ENCODE results near the gene IPO11. TPM values are rescaled to one million over a fixed set of nuclear protein-coding genes. Genes with fewer than 3 reads are reported as not detected.

IPO11 gene
- total and polyA plus RNA-seq, 2 of the 13 experiments (the other 11 are each of a cell fraction or from before 2014, with no cell fraction given): 13.9 to 24.4 TPM

DNA sequence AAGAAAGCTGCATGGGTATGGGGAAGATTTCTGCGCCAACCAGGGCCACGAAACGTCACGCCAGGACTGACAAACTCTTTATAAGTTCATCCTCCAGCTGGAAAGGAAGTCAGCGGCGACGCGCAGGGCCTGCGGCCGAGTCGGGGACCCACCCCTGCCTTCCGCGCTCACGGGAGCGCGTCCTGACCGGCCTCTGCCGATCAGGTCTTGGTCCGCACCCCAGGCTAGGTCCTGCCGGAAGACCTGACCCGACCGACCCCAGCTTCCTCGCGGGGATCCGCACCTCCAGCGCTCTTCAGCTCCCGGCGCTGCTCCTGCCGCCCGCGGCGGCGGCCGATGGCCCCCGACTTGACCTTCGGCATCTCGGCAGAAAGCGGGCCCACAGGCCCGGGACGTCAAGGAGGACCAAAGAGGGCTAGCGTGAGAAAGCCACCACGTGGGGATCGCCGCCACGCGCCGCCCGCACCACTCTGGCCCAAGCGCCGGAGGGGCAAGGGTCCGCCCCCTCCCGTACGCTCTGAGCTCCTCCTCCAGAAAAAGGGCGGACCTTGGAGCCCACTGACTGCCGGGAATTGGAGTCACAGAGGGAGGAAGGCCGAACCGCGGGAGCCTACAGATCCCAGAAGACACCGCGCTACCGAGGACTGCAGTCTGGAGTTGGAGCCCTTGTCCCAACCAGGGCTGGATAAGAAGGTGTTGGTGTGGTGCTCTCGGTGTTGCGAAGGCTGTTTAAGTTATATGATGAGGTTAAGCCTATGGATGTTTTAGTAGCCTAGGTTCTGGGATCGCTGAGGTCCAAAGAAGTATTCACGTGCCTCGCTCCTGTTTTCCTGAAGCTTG, 8.9 kb upstream of the IPO11 start, which contains the start of gene DIMT1 (continued):
- TF ChIP-seq NFIB (CRISPR knock-in tag; IDR thresholded peaks at IDR 0.05; ENCODE audit: borderline replicate concordance) (no peak), PLRG1 (conservative IDR thresholded peaks at IDR 0.05) (no peak), BCL6 (CRISPR knock-in tag; IDR thresholded peaks at IDR 0.05) (no peak; the same call in 1 of the 2 replicates), ZKSCAN1 (IDR thresholded peaks at IDR 0.05; ENCODE audit: low read length) (no peak), PHF21A (CRISPR knock-in tag; IDR thresholded peaks at IDR 0.05) (peak; percentile 71), ZNF652 (CRISPR knock-in tag; IDR thresholded peaks at IDR 0.05; ENCODE audit: borderline replicate concordance, low read depth) (peak; percentile 39), MLLT10 (CRISPR knock-in tag; IDR thresholded peaks at IDR 0.05) (no peak), GATAD2A (CRISPR knock-in tag; IDR thresholded peaks at IDR 0.05) (peak; percentile 75; the same call in 1 of the 2 replicates), NR1H2 (CRISPR knock-in tag; IDR thresholded peaks at IDR 0.05; ENCODE audit: borderline replicate concordance, low read depth) (peak; percentile 59; the same call in 1 of the 2 replicates), ZNF841 (CRISPR knock-in tag; IDR thresholded peaks at IDR 0.05; ENCODE audit: borderline replicate concordance) (no peak; the same call in 1 of the 2 replicates), TP53 (CRISPR knock-in tag; conservative IDR thresholded peaks at IDR 0.05) (no peak), HOXA9 (CRISPR knock-in tag; IDR thresholded peaks at IDR 0.05; ENCODE audit: borderline replicate concordance) (peak; percentile 85; the same call in 1 of the 2 replicates), KLF16 (CRISPR knock-in tag; IDR thresholded peaks at IDR 0.05) (peak in 1 of 2 experiments; percentile 98; a peak in 2 of 4 replicates), ZNF460 (CRISPR knock-in tag; IDR thresholded peaks at IDR 0.05; ENCODE audit: borderline replicate concordance) (no peak; the same call in 1 of the 2 replicates), ZNF589 (CRISPR knock-in tag; conservative IDR thresholded peaks at IDR 0.05) (0 out of 2 replicates have a peak, but pooled peaks have one; percentile 49), AGO1 (IDR thresholded peaks at IDR 0.05; ENCODE audit: low read depth, low read length, poor library complexity, severe bottlenecking) (no peak), ZNF879 (CRISPR knock-in tag; IDR thresholded peaks at IDR 0.05) (0 out of 2 replicates have a peak, but pooled peaks have one; percentile 9), CEBPB (IDR thresholded peaks at IDR 0.05; ENCODE audit: borderline replicate concordance, low read depth, low read length) (no peak)
- TF ChIP-seq, protein P1, sequence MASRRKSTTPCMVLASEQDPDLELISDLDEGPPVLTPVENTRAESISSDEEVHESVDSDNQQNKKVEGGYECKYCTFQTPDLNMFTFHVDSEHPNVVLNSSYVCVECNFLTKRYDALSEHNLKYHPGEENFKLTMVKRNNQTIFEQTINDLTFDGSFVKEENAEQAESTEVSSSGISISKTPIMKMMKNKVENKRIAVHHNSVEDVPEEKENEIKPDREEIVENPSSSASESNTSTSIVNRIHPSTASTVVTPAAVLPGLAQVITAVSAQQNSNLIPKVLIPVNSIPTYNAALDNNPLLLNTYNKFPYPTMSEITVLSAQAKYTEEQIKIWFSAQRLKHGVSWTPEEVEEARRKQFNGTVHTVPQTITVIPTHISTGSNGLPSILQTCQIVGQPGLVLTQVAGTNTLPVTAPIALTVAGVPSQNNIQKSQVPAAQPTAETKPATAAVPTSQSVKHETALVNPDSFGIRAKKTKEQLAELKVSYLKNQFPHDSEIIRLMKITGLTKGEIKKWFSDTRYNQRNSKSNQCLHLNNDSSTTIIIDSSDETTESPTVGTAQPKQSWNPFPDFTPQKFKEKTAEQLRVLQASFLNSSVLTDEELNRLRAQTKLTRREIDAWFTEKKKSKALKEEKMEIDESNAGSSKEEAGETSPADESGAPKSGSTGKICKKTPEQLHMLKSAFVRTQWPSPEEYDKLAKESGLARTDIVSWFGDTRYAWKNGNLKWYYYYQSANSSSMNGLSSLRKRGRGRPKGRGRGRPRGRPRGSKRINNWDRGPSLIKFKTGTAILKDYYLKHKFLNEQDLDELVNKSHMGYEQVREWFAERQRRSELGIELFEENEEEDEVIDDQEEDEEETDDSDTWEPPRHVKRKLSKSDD (CRISPR knock-in tag; IDR thresholded peaks at IDR 0.05; ENCODE audit: low read depth): peak; percentile 67; the same call in 1 of the 2 replicates
- TF ChIP-seq, protein P2, sequence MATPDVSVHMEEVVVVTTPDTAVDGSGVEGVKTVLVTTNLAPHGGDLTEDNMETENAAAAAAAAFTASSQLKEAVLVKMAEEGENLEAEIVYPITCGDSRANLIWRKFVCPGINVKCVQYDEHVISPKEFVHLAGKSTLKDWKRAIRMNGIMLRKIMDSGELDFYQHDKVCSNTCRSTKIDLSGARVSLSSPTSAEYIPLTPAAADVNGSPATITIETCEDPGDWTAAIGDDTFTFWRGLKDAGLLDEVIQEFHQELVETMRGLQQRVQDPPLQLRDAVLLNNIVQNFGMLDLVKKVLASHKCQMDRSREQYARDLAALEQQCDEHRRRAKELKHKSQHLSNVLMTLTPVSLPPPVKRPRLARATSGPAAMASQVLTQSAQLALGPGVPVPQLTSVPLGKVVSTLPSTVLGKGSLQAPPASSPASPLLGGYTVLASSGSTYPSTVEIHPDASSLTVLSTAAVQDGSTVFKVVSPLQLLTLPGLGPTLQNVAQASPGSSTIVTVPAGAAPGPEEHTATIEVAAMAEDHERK (CRISPR knock-in tag; IDR thresholded peaks at IDR 0.05; ENCODE audit: low read depth): peak; percentile 65; the same call in 1 of the 2 replicates
- TF ChIP-seq, protein P3, sequence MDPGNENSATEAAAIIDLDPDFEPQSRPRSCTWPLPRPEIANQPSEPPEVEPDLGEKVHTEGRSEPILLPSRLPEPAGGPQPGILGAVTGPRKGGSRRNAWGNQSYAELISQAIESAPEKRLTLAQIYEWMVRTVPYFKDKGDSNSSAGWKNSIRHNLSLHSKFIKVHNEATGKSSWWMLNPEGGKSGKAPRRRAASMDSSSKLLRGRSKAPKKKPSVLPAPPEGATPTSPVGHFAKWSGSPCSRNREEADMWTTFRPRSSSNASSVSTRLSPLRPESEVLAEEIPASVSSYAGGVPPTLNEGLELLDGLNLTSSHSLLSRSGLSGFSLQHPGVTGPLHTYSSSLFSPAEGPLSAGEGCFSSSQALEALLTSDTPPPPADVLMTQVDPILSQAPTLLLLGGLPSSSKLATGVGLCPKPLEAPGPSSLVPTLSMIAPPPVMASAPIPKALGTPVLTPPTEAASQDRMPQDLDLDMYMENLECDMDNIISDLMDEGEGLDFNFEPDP (CRISPR knock-in tag; conservative IDR thresholded peaks at IDR 0.05): no peak

Measured in HepG2 (cell line).